ENCODE results near the gene PGA3. TPM values are rescaled to one million over a fixed set of nuclear protein-coding genes. Genes with fewer than 3 reads are reported as not detected.

Gene PGA3
- total RNA-seq, 2 experiments from 2014 or later: not detected

DNA sequence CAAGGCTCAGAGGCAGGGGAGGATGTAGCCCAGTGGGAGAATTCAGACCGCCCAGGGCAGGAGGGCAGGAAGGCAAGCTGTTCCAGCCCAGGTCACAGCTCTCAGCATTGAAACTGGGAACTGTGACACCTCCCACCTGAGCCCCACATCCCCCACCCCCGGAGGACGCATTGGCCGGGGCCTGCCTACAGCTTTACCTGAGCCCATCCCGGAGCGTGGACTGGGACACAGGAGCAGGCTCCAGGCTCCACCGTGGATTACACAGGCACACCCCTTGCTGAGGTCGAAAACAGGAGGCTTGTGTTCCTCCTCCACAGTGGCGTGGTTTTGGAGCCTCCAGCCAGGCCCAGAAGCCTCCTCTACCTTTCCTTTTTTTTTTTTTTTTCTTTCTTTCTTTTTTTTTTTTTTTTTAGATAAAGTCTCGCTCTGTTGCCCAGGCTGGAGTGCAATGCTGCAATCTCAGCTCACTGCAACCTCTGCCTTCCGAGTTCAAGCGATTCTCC, 9.1 kb upstream of the PGA3 start:
- Histone ChIP-seq H3K4me2 (ENCODE audit: low read length) (no peak overlapping the region), H3K9me3 (ENCODE audit: low read length) (no peaks in the 10 kb centered on the region), H3K4me1 (ENCODE audit: insufficient read depth, low read length, poor library complexity, severe bottlenecking) (no peaks in the 10 kb centered on the region), H3K4me3 (ENCODE audit: low read depth, low read length, poor library complexity, severe bottlenecking) (no peak overlapping the region), H3K79me2 (ENCODE audit: insufficient read depth, low read depth, low read length) (no peaks in the 10 kb centered on the region), H3K9me2 (ENCODE audit: insufficient read depth, low read length) (no peaks in the 10 kb centered on the region), H4K20me1 (ENCODE audit: insufficient read depth, low read length) (no peaks in the 10 kb centered on the region), H3K27ac (ENCODE audit: low read depth, low read length, poor library complexity, severe bottlenecking) (no peak overlapping the region), H2AFZ (ENCODE audit: low read length) (no peak overlapping the region), H3K36me3 (ENCODE audit: insufficient read depth, low read length) (no peaks in the 10 kb centered on the region)
- POLR2A ChIA-PET: no interaction called here
- intact Hi-C loops (cut with micrococcal nuclease; ENCODE audit: unreplicated experiment): no loop called here
- TF ChIP-seq EZH2phosphoT487 (IDR thresholded peaks at IDR 0.05; ENCODE audit: borderline replicate concordance, low read depth, low read length) (no peak), CTCF (conservative IDR thresholded peaks at IDR 0.05; ENCODE audit: low read length) (no peak)
- CTCF ChIA-PET (ENCODE audit: unreplicated experiment): no interaction called here
- BruUV-seq (replicated peaks): no TSS peak
- no peak for DNase-seq (ENCODE audit: low spot score)

- intact Hi-C loops (cut with micrococcal nuclease; ENCODE audit: unreplicated experiment): no loop called here
- ChIA-PET POLR2A (no interaction called here), CTCF (ENCODE audit: unreplicated experiment) (no interaction called here)
- no peak overlapping the region for H3K4me3 ChIP-seq (ENCODE audit: low read depth, low read length, poor library complexity, severe bottlenecking)
- no peaks in the 10 kb centered on the region for H4K20me1 ChIP-seq (ENCODE audit: insufficient read depth, low read length)
- H3K79me2 ChIP-seq (ENCODE audit: insufficient read depth, low read depth, low read length): no peaks in the 10 kb centered on the region
- no peaks in the 10 kb centered on the region for H3K4me1 ChIP-seq (ENCODE audit: insufficient read depth, low read length, poor library complexity, severe bottlenecking)
- no peak for DNase-seq (ENCODE audit: low spot score)
- H2AFZ ChIP-seq (ENCODE audit: low read length): no peak overlapping the region
- no peak overlapping the region for H3K4me2 ChIP-seq (ENCODE audit: low read length)
- H3K36me3 ChIP-seq (ENCODE audit: insufficient read depth, low read length): no peaks in the 10 kb centered on the region
- BruUV-seq (replicated peaks): no TSS peak
- no peaks in the 10 kb centered on the region for H3K9me3 ChIP-seq (ENCODE audit: low read length)
- no peak for TF ChIP-seq EZH2phosphoT487 (IDR thresholded peaks at IDR 0.05; ENCODE audit: borderline replicate concordance, low read depth, low read length)
- TF ChIP-seq CTCF (conservative IDR thresholded peaks at IDR 0.05; ENCODE audit: low read length): no peak
- H3K9me2 ChIP-seq (ENCODE audit: insufficient read depth, low read length): no peaks in the 10 kb centered on the region
- no peak overlapping the region for H3K27ac ChIP-seq (ENCODE audit: low read depth, low read length, poor library complexity, severe bottlenecking)
Measured at GRCh38 chr11:61194981-61195695, 8.2 kb upstream of the PGA3 start.

- H2AFZ ChIP-seq (ENCODE audit: low read length): no peak overlapping the region
- H3K79me2 ChIP-seq (ENCODE audit: insufficient read depth, low read depth, low read length): no peaks in the 10 kb centered on the region
- ChIA-PET CTCF (ENCODE audit: unreplicated experiment) (no interaction called here), POLR2A (no interaction called here)
- H3K4me1 ChIP-seq (ENCODE audit: insufficient read depth, low read length, poor library complexity, severe bottlenecking): no peaks in the 10 kb centered on the region
- DNase-seq (ENCODE audit: low spot score): no peak
- no peaks in the 10 kb centered on the region for H3K9me2 ChIP-seq (ENCODE audit: insufficient read depth, low read length)
- H3K4me3 ChIP-seq (ENCODE audit: low read depth, low read length, poor library complexity, severe bottlenecking): no peak overlapping the region
- H3K27ac ChIP-seq (ENCODE audit: low read depth, low read length, poor library complexity, severe bottlenecking): no peak overlapping the region
- no peak overlapping the region for H3K4me2 ChIP-seq (ENCODE audit: low read length)
- no TSS peak for BruUV-seq (replicated peaks)
- H3K9me3 ChIP-seq (ENCODE audit: low read length): no peaks in the 10 kb centered on the region
- H3K36me3 ChIP-seq (ENCODE audit: insufficient read depth, low read length): no peaks in the 10 kb centered on the region
- H4K20me1 ChIP-seq (ENCODE audit: insufficient read depth, low read length): no peaks in the 10 kb centered on the region
- intact Hi-C loops (cut with micrococcal nuclease; ENCODE audit: unreplicated experiment): no loop called here
- TF ChIP-seq CTCF (conservative IDR thresholded peaks at IDR 0.05; ENCODE audit: low read length) (no peak), EZH2phosphoT487 (IDR thresholded peaks at IDR 0.05; ENCODE audit: borderline replicate concordance, low read depth, low read length) (no peak)
Measured at GRCh38 chr11:61195719-61196118, 7.6 kb upstream of the PGA3 start.

All from OCI-LY7 (cell line).